IMR-90 (cell line): ENCODE results near the gene TANGO2. TPM values are rescaled to one million over a fixed set of nuclear protein-coding genes. Genes with fewer than 3 reads are reported as not detected.

ENCODE experiments used
- ATAC-seq: fragments of 200-7000 bp; cut with Tn5 transposase; 2 replicates; pipeline ENCODE4 v1.9.1; 2020; ENCODE audit warnings: low read depth, mild to moderate bottlenecking, moderate library complexity
- BruUV-seq: library from RNA; stranded (reverse); fragments of 400-500 nt; replicated peaks from 2 replicates; lab custom pipeline; 2021; lab: Mats Ljungman, UMichigan
- CTCF ChIA-PET: fragments of 300-600 bp; formaldehyde crosslinking; extraction: SDS; loops from one replicate; lab custom pipeline; 2021; ENCODE audit warnings: antibody characterized with exemption; lab: Yijun Ruan, JAX
- POLR2A ChIA-PET: fragments of 300-600 bp; sonication (Branson Sonifier 250); formaldehyde crosslinking; loops from one replicate; lab custom pipeline; 2022; ENCODE audit warnings: antibody characterized with exemption; ENCODE audit not compliant: unreplicated experiment; lab: Charles Lee
- DNase-seq: peaks from one replicate; pipeline ENCODE4 v3.0.0; 2013
- H2AFZ ChIP-seq: replicated peaks from 2 replicates; pipeline ENCODE3; 2013; ENCODE audit warnings: low read length, mild to moderate bottlenecking; ENCODE audit not compliant: poor library complexity
- H2AK5ac ChIP-seq: 2 replicates; pipeline ENCODE4 v1.6.1; 2013; ENCODE audit warnings: low read depth, low read length, inconsistent platforms
- H2AK9ac ChIP-seq: replicated peaks from 2 replicates; pipeline ENCODE3; 2013; ENCODE audit warnings: mild to moderate bottlenecking, low read depth, low read length, moderate library complexity; ENCODE audit not compliant: poor library complexity
- H2BK120ac ChIP-seq: 2 replicates; pipeline ENCODE4 v1.6.1; 2013; ENCODE audit warnings: low read depth, low read length, inconsistent platforms
- H2BK15ac ChIP-seq: 3 replicates; pipeline ENCODE4 v1.6.1; 2013; ENCODE audit warnings: low read depth, low read length, inconsistent platforms
- H2BK20ac ChIP-seq: 2 replicates; pipeline ENCODE4 v1.6.1; 2013; ENCODE audit warnings: low read depth, mild to moderate bottlenecking, inconsistent platforms, low read length, moderate library complexity
- H2BK5ac ChIP-seq: 2 replicates; pipeline ENCODE4 v1.6.1; 2013; ENCODE audit warnings: mild to moderate bottlenecking, low read depth, low read length, inconsistent platforms; ENCODE audit not compliant: poor library complexity, severe bottlenecking
- H3K14ac ChIP-seq: replicated peaks from 2 replicates; pipeline ENCODE4 v1.6.1; 2013; ENCODE audit warnings: low read depth, low read length, inconsistent platforms
- H3K18ac ChIP-seq: 2 replicates; pipeline ENCODE4 v1.6.1; 2013; ENCODE audit warnings: low read depth, low read length, control low read depth
- H3K23ac ChIP-seq: 2 replicates; pipeline ENCODE4 v1.6.1; 2013; ENCODE audit warnings: low read depth, low read length, inconsistent platforms
- H3K27ac ChIP-seq: 2 replicates; pipeline ENCODE4 v1.5.1; 2013; ENCODE audit warnings: mild to moderate bottlenecking, control low read depth, low read length; ENCODE audit not compliant: insufficient read depth
- H3K27me3 ChIP-seq: 2 replicates; pipeline ENCODE4 v1.6.1; 2013; ENCODE audit warnings: low read length; ENCODE audit not compliant: control insufficient read depth, insufficient read depth
- H3K36me3 ChIP-seq: 2 replicates; pipeline ENCODE4 v1.6.1; 2013; ENCODE audit warnings: low read length, mixed read lengths; ENCODE audit not compliant: control insufficient read depth, insufficient read depth
- H3K4ac ChIP-seq: 2 replicates; pipeline ENCODE4 v1.6.1; 2013; ENCODE audit warnings: low read depth, low read length, inconsistent platforms
- H3K4me1 ChIP-seq: 2 replicates; pipeline ENCODE4 v1.6.1; 2013; ENCODE audit warnings: low read length, mixed read lengths; ENCODE audit not compliant: control insufficient read depth, insufficient read depth
- H3K4me2 ChIP-seq: 2 replicates; pipeline ENCODE4 v1.6.1; 2013; ENCODE audit warnings: low read depth, mild to moderate bottlenecking, control low read depth, low read length, moderate library complexity
- H3K4me3 ChIP-seq: 2 replicates; pipeline ENCODE4 v1.5.1; 2013; ENCODE audit warnings: low read depth, mild to moderate bottlenecking, control low read depth, low read length, moderate library complexity; ENCODE audit not compliant: insufficient read depth
- H3K56ac ChIP-seq: 2 replicates; pipeline ENCODE4 v1.6.1; 2013; ENCODE audit warnings: low read length, inconsistent platforms; ENCODE audit not compliant: insufficient read depth; ENCODE audit errors: extremely low read depth
- H3K79me1 ChIP-seq, 2 experiments: 2 replicates each; pipeline ENCODE4 v1.6.1; 2013; ENCODE audit warnings: low read length in 2 of 2, inconsistent platforms in 1 of 2, low read depth in 1 of 2
- H3K9ac ChIP-seq: 2 replicates; pipeline ENCODE4 v1.6.1; 2013; ENCODE audit warnings: low read depth, low read length, control low read depth
- H3K9me1 ChIP-seq: 2 replicates; pipeline ENCODE4 v1.6.1; 2013; ENCODE audit warnings: low read length, inconsistent platforms; ENCODE audit not compliant: insufficient read depth
- H3K9me3 ChIP-seq: 2 replicates; pipeline ENCODE4 v1.6.1; 2013; ENCODE audit warnings: low read length; ENCODE audit not compliant: control insufficient read depth, insufficient read depth
- H4K20me1 ChIP-seq: 2 replicates; pipeline ENCODE4 v1.6.1; 2013; ENCODE audit warnings: low read length, inconsistent platforms; ENCODE audit not compliant: insufficient read depth
- H4K5ac ChIP-seq: 2 replicates; pipeline ENCODE4 v1.6.1; 2013; ENCODE audit warnings: mild to moderate bottlenecking, low read depth, low read length, control low read depth
- H4K8ac ChIP-seq, 2 experiments: 2 replicates each; pipeline ENCODE4 v1.6.1; 2013; ENCODE audit warnings: low read depth in 2 of 2, low read length in 2 of 2, control low read depth in 1 of 2, inconsistent platforms in 1 of 2
- H4K91ac ChIP-seq: 2 replicates; pipeline ENCODE4 v1.6.1; 2013; ENCODE audit warnings: low read depth, low read length, inconsistent platforms; ENCODE audit not compliant: insufficient read depth
- MAZ ChIP-seq: IDR thresholded peaks from 2 replicates; pipeline ENCODE4 v1.6.1; 2012; ENCODE audit warnings: low read depth, mild to moderate bottlenecking, low read length, improper control_type of control experiment, moderate library complexity, borderline replicate concordance
- RFX5 ChIP-seq: IDR thresholded peaks from 2 replicates; pipeline ENCODE4 v1.8.0; 2012; ENCODE audit warnings: low read depth, mild to moderate bottlenecking, low read length, moderate library complexity
- WGBS, 2 experiments: methylation state at CpG; one replicate each; pipeline versions ENCODE4 v1.1.5 to v1.1.7; 2013; ENCODE audit warnings: missing lambda C conversion rate in 2 of 2; ENCODE audit not compliant: insufficient read length in 1 of 2; ENCODE audit errors: extremely low coverage in 2 of 2; 5-methylcytosine and 5-hydroxymethylcytosine counted together
- dilution Hi-C: fragments of 300-500 bp; cut with HindIII; formaldehyde crosslinking; loops from one replicate; pipeline ENCODE4 v1.14.3; 2018; ENCODE audit warnings: low sequenced_read_pairs; ENCODE audit not compliant: unreplicated experiment
- in situ Hi-C: fragments of 300-500 bp; cut with MboI; formaldehyde crosslinking; loops from 3 replicates; pipeline ENCODE4 v1.14.3; 2019; ENCODE audit warnings: low sequenced_read_pairs, inconsistent platforms, mixed read lengths
- intact Hi-C: fragments of 100-400 bp; cut with micrococcal nuclease; formaldehyde crosslinking; loops from 2 replicates; pipeline ENCODE4 v1.10.0; 2022
- polyA plus RNA-seq, 3 experiments: library from polyadenylated mRNA; depleted of rRNA; stranded (reverse); fragments of >200 nt; gene quantifications; 2 replicates each; pipeline ENCODE4 v1.2.3, GENCODE V29; 2012; ENCODE audit warnings: low replicate concordance in 1 of 3
- total RNA-seq: library from RNA; depleted of rRNA; stranded (reverse); fragments of >200 nt; gene quantifications from 2 replicates; pipeline ENCODE4 v1.2.3, GENCODE V29; 2012

The TANGO2 gene
- total and polyA plus RNA-seq, 2 of the 4 experiments (the other 2 are of a cell fraction): 45.1 to 75.1 TPM

DNA sequence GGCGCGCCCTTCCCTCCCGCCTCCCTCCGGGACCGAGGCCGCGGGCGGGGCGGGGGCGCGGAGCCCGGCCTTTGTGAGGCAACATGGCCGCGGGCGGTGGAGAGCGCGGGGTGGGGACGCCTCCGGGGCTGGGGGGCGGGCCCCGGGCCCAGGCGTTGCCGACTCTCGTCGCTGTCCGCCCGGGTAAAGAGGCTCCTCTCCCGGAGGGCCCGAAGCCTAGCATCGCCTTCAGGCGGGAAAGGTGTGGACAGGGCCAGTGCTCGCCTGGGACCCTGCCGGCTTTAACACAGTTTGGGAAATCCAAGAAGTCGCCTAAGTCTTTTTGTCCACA lies 59.5 kb downstream of the TANGO2 start:
- peak overlapping the region; percentile 14; the same call in 1 of the 2 replicates for H2BK20ac ChIP-seq
- peak overlapping the region; percentile 82 for H2BK5ac ChIP-seq
- intact Hi-C loops: no loop called here
- WGBS, 2 experiments: 0% methylated on average over 5 of the region's 34 CpGs; no CpG with 5 or more reads in 1 of the 2 experiments
- H4K8ac ChIP-seq: peak overlapping the region; percentile 92 to 96
- ATAC-seq (peak; percentile 62), DNase-seq (peak; percentile 30)
- in situ Hi-C loops: no loop called here
- peak overlapping the region; percentile 96 for H3K9ac ChIP-seq
- H2BK120ac ChIP-seq: peak overlapping the region; percentile 39; the same call in 1 of the 2 replicates
- TF ChIP-seq RFX5: no peak
- TF ChIP-seq MAZ: peak; percentile 69; the same call in 1 of the 2 replicates
- peak overlapping the region; percentile 96 for H4K91ac ChIP-seq
- H3K4ac ChIP-seq: peak overlapping the region; percentile 97
- H3K4me2 ChIP-seq: peak overlapping the region; percentile 97
- H2AK5ac ChIP-seq: peak overlapping the region; percentile 99
- peak overlapping the region; percentile 100 for H2AK9ac ChIP-seq
- peak overlapping the region; percentile 83 for H3K4me3 ChIP-seq
- no peaks in the 10 kb centered on the region for H3K9me3 ChIP-seq
- CTCF ChIA-PET: no interaction called here
- peaks cover 4 to 37% of the 10 kb centered on the region in 2 experiments for H3K79me1 ChIP-seq
- peak overlapping the region; percentile 92 for H2AFZ ChIP-seq
- no peaks in the 10 kb centered on the region for H3K27me3 ChIP-seq
- peaks cover 45% of the 10 kb centered on the region for H4K20me1 ChIP-seq
- no peaks in the 10 kb centered on the region for H3K36me3 ChIP-seq
- no TSS peak for BruUV-seq
- H3K18ac ChIP-seq: peak overlapping the region; percentile 18
- H2BK15ac ChIP-seq: 0 out of 3 replicates have a peak overlapping the region, but pooled peaks have one; percentile 30
- H4K5ac ChIP-seq: peak overlapping the region; percentile 83
- peak overlapping the region; percentile 87 for H3K27ac ChIP-seq
- dilution Hi-C loops: no loop called here
- peaks cover 28% of the 10 kb centered on the region for H3K9me1 ChIP-seq
- peak overlapping the region; percentile 100 for H3K23ac ChIP-seq
- peak overlapping the region; percentile 98 for H3K14ac ChIP-seq
- POLR2A ChIA-PET: no interaction called here
- H3K56ac ChIP-seq: peak overlapping the region; percentile 99
- peaks cover 19% of the 10 kb centered on the region for H3K4me1 ChIP-seq
